Measurements from ENCODE around the gene SHC1. TPM values are rescaled to one million over a fixed set of nuclear protein-coding genes. Genes with fewer than 3 reads are reported as not detected.

SHC1 gene
- total RNA-seq, 2 donors from 2014 or later: 69.5 to 80.5 TPM

- no peak for TF ChIP-seq CTCF (IDR thresholded peaks at IDR 0.05)
- no peaks in the 10 kb centered on the region for H3K27me3 ChIP-seq
Observed at GRCh38 chr1:154994269-154994587, 23.7 kb upstream of the SHC1 start.

DNA sequence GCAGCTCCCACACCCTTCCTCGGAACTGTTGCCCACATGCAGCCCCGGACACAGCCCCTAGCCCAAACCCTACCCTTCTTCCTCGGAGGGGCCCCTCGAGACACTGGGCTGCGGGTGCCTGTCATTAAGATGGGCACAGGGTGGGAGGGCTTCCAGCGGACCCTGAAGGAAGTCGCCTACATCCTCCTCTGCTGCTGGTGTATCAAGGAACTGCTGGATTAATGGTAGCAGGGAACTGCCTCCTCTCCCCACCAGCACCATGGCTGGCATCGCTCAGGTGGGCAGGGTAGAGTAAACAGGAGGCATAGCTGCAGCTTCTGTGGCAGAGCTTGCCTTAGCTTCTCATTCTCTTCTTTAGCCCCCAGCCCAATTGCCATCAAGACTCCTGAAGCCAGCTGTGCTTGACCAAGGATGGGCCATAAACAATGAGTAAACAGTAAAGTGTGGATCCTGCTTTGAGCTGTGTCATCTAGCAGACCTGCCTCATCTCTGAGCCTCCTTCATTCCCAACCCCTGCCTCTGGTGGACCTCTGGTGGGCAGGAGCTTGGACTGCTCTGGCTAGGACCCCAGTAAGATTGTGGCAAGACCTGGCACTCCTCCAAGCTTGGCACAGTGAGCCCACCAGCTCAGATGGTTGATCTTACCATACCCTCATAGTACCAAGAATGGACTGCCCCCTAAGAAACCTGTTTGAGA, 23.2 kb upstream of the SHC1 start, which contains the start of gene LENEP:
Gene LENEP, plus strand, starts transcription at position 15 of the 697 bp plus-strand sequence. Its CDS starts 22 bp downstream, at position 37.
- Histone ChIP-seq H3K27me3 (no peaks in the 10 kb centered on the region), H3K4me1 (peaks cover 0 to 1% of the 10 kb centered on the region in 2 donors), H3K36me3 (peaks cover 15% of the 10 kb centered on the region), H3K9me3 (no peaks in the 10 kb centered on the region), H3K27ac (no peak within 1 kb of the TSS), H3K4me3 (no peak within 1 kb of the TSS)
- no peak for TF ChIP-seq CTCF (IDR thresholded peaks at IDR 0.05)
- DNase-seq (ENCODE audit: low spot score): no peak

More at GRCh38 chr1:154994269-154994587, 23.7 kb upstream of the SHC1 start:
- Histone ChIP-seq H3K36me3 (peaks cover 11% of the 10 kb centered on the region), H3K9me3 (no peaks in the 10 kb centered on the region), H3K4me1 (peaks cover 0 to 6% of the 10 kb centered on the region in 2 donors), H3K4me3 (no peak overlapping the region), H3K27ac (no peak overlapping the region)
- DNase-seq (ENCODE audit: low spot score): no peak

DNA sequence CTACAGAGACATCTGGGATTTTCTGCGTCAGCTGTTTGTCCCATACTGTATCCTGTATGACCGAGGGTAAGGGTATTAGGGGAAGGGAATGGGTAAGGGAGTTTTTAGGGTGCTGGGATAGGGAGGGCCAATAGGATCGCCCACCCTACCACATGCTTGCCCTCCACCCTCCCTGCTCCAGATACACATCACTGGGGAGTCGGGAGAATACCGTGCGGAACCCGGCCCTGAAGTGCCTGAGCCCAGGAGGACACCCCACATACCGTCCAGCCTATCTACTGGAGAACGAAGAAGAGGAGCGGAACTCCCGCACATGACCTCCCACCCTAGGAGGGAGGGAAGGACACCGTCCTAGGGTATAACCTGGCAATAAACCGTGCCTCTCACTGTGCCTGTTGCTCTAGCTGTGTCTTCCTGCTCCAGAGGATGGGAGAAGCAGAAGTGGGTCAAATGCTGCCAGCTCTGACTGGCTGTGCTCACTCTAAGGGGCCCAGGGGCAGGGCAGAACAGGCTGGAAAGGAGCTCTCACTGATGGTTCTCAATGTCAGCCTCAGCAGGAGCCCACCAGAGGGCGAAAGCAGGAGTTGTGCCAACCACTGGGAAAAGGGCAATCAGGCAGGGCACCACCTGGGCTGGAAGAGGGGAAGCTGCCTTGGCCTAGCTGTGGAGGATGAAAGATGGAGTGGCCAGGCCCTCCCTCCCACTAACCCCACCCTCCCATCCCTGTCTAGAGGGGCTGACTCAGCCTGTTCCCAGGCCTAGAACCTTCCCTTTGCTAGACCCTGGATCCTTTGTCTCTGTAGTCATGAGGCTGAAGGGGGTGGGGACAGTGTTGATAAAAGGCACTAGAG, 22.4 kb upstream of the SHC1 start:
- H3K4me1 ChIP-seq: no peaks in the 10 kb centered on the region
- no peaks in the 10 kb centered on the region for H3K27me3 ChIP-seq
- no peaks in the 10 kb centered on the region for H3K9me3 ChIP-seq
- H3K27ac ChIP-seq: no peak overlapping the region
- H3K4me3 ChIP-seq: no peak overlapping the region
- H3K36me3 ChIP-seq: peaks cover 22% of the 10 kb centered on the region
- no peak for DNase-seq (ENCODE audit: low spot score)
- TF ChIP-seq CTCF (IDR thresholded peaks at IDR 0.05): no peak

DNA sequence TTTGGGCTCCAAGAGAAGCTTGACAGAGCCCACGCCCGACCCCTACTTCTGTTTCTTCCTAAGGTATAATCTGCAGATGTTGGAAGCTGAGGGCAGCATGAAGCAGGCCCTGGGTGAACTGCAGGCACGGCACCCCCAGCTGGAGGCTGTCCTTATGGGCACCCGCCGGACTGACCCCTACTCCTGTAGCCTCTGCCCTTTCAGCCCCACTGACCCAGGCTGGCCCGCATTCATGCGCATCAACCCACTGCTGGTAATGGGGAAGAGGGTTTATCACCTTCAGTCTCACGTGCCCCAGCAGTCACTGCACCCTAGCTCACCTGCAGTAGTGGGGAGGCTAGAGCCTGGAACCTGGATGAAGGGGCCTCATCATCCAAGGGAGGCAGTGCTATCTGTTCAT, 19.7 kb upstream of the SHC1 start:
- Histone ChIP-seq H3K27me3 (no peaks in the 10 kb centered on the region), H3K36me3 (peaks cover 25% of the 10 kb centered on the region), H3K4me1 (no peaks in the 10 kb centered on the region), H3K9me3 (no peaks in the 10 kb centered on the region), H3K27ac (no peak overlapping the region), H3K4me3 (no peak overlapping the region)
- DNase-seq (ENCODE audit: low spot score): no peak
- TF ChIP-seq CTCF (IDR thresholded peaks at IDR 0.05): no peak

DNA sequence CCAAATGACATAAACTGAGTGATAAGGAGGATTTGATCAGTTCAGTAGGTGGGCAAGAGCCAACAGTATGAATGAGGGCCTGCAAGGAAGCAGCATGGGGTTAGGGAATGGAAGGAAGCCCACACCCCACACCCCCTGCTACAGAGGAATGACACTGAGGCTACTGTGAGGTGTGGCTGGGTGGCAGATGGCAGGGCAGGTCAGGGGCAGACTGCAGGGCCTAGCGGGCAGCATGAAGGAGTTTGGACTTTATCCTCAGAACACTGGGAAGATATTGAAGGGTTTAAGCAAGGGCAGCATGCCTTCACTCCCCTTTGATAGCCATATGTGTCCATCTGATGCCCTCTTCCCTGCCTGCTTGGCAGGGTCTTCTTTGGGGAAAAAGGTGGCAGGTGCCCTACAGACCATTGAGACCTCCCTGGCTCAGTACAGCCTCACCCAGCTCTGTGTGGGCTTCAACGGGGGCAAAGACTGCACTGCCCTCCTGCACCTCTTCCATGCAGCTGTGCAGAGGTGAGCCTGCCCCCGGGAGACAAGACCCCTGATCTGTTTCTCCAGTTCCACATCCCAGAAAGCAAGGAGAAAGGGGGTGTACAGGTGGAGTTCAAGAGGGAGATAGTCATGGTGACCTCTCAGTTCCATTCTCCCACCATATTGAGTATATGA, 18.8 kb upstream of the SHC1 start:
- no peak for TF ChIP-seq CTCF (IDR thresholded peaks at IDR 0.05)
- Histone ChIP-seq H3K36me3 (peaks cover 25% of the 10 kb centered on the region), H3K9me3 (no peaks in the 10 kb centered on the region), H3K4me3 (no peak overlapping the region), H3K4me1 (peaks cover 0 to under 1% of the 10 kb centered on the region in 2 donors), H3K27ac (no peak overlapping the region), H3K27me3 (no peaks in the 10 kb centered on the region)
- no peak for DNase-seq (ENCODE audit: low spot score)

All from right atrium auricular region (tissue), 2 donors.